GM23338 (cell line): ENCODE measurements around the gene ZNF662. TPM values are rescaled to one million over a fixed set of nuclear protein-coding genes. Genes with fewer than 3 reads are reported as not detected.

Source experiments
- ATAC-seq: fragments of 200-7000 bp; cut with Tn5 transposase; 3 replicates; pipeline ENCODE4 v1.9.1; 2020
- DNase-seq: peaks from one replicate; pipeline ENCODE4 v3.0.0-alpha.2; 2015; ENCODE audit warnings: low spot score
- H2AFZ ChIP-seq: fragments of 200-600 bp; sonication (generic); 2 replicates; pipeline ENCODE4 v1.8.0; 2016; ENCODE audit warnings: antibody characterized with exemption, mild to moderate bottlenecking, moderate library complexity
- H3F3A ChIP-seq: fragments of 200-600 bp; sonication (generic); replicated peaks from 2 replicates; pipeline ENCODE4 v1.8.0; 2017; ENCODE audit warnings: antibody characterized with exemption, mixed run types, low read depth
- H3K27ac ChIP-seq: fragments of 200-600 bp; sonication (generic); 2 replicates; pipeline ENCODE4 v1.6.1; 2016; ENCODE audit warnings: low read depth
- H3K27me3 ChIP-seq: fragments of 200-600 bp; sonication (generic); 2 replicates; pipeline ENCODE4 v1.8.0; 2016; ENCODE audit warnings: mild to moderate bottlenecking, mixed run types, moderate library complexity; ENCODE audit not compliant: insufficient read depth
- H3K36me3 ChIP-seq: fragments of 200-600 bp; sonication (generic); 2 replicates; pipeline ENCODE4 v1.8.0; 2016; ENCODE audit warnings: mild to moderate bottlenecking; ENCODE audit not compliant: insufficient read depth
- H3K4me1 ChIP-seq: fragments of 200-600 bp; sonication (generic); 2 replicates; pipeline ENCODE4 v1.8.0; 2016; ENCODE audit warnings: mild to moderate bottlenecking, moderate library complexity; ENCODE audit not compliant: insufficient read depth
- H3K4me2 ChIP-seq: fragments of 200-600 bp; sonication (generic); 2 replicates; pipeline ENCODE4 v1.7.1; 2017; ENCODE audit warnings: mixed run types
- H3K4me3 ChIP-seq: fragments of 200-600 bp; sonication (generic); 2 replicates; pipeline ENCODE4 v1.6.1; 2016; ENCODE audit warnings: mixed run types
- H3K79me2 ChIP-seq: fragments of 200-600 bp; sonication (generic); replicated peaks from 2 replicates; pipeline ENCODE4 v1.8.0; 2017; ENCODE audit warnings: mild to moderate bottlenecking; ENCODE audit not compliant: insufficient read depth
- H3K9me2 ChIP-seq: fragments of 200-600 bp; sonication (generic); 2 replicates; pipeline ENCODE4 v1.8.0; 2017; ENCODE audit not compliant: insufficient read depth
- H4K20me1 ChIP-seq: fragments of 200-600 bp; sonication (generic); replicated peaks from 2 replicates; pipeline ENCODE4 v1.8.0; 2017; ENCODE audit warnings: mild to moderate bottlenecking; ENCODE audit not compliant: insufficient read depth
- H3K27ac Mint-ChIP-seq: 2 replicates; pipeline ENCODE4 v1.8.0; 2020; ENCODE audit warnings: inconsistent platforms, mild to moderate bottlenecking, moderate library complexity, mixed read lengths
- H3K27me3 Mint-ChIP-seq: 3 replicates; pipeline ENCODE4 v1.8.0; 2022; ENCODE audit warnings: low read depth, mild to moderate bottlenecking, moderate library complexity, mixed read lengths, inconsistent platforms; ENCODE audit not compliant: insufficient read depth, poor library complexity
- H3K36me3 Mint-ChIP-seq: 3 replicates; pipeline ENCODE4 v1.8.0; 2021; ENCODE audit warnings: low read depth, mild to moderate bottlenecking, inconsistent platforms, moderate library complexity, mixed read lengths
- H3K4me1 Mint-ChIP-seq: 3 replicates; pipeline ENCODE4 v1.8.0; 2020; ENCODE audit warnings: mild to moderate bottlenecking, inconsistent platforms, mixed read lengths
- H3K4me3 Mint-ChIP-seq: 3 replicates; pipeline ENCODE4 v1.8.0; 2021; ENCODE audit warnings: moderate library complexity, mild to moderate bottlenecking, inconsistent platforms, mixed read lengths
- H3K9me3 Mint-ChIP-seq: 3 replicates; pipeline ENCODE4 v1.8.0; 2020; ENCODE audit warnings: moderate library complexity, mild to moderate bottlenecking, inconsistent platforms, mixed read lengths
- CREB1 ChIP-seq: fragments of 250-450 bp; sonication (Bioruptor Pico); IDR thresholded peaks from 2 replicates; pipeline ENCODE4 v1.5.0; 2020; ENCODE audit warnings: low read depth, mild to moderate bottlenecking, moderate library complexity
- ZNF114 ChIP-seq: fragments of 250-450 bp; sonication (Bioruptor Pico); IDR thresholded peaks from 2 replicates; pipeline ENCODE4 v1.5.0; 2020; ENCODE audit warnings: mild to moderate bottlenecking, moderate library complexity
- ZNF331 ChIP-seq: fragments of 250-450 bp; sonication (Bioruptor Pico); IDR thresholded peaks from 2 replicates; pipeline ENCODE4 v1.5.0; 2020; ENCODE audit warnings: low read depth, mild to moderate bottlenecking, moderate library complexity
- polyA plus RNA-seq: library from polyadenylated mRNA; unstranded; fragments of >200 nt; fragmentation: Nextera tagmentation; extraction: Ambion mirVana; gene quantifications from 2 replicates; pipeline ENCODE4 v1.2.1, GENCODE V29; 2016
- total RNA-seq: library from RNA; depleted of rRNA; stranded (reverse); fragments of >200 nt; shearing (Covaris generic); gene quantifications from 2 replicates; pipeline ENCODE4 v1.2.3, GENCODE V29; 2014
- TF ChIP-seq, protein P1 (sequence below): fragments of 250-450 bp; sonication (Bioruptor Pico); IDR thresholded peaks from 2 replicates; pipeline ENCODE4 v1.5.0; 2020; ENCODE audit warnings: mild to moderate bottlenecking, moderate library complexity
- TF ChIP-seq, protein P2 (sequence below), 2 experiments: fragments of 200-600 bp in 1 of 2; sonication (generic) in 1 of 2; conservative IDR thresholded peaks; 2 replicates each; pipeline versions ENCODE4 v1.5.1 to v1.6.1; 2016 to 2017; ENCODE audit warnings: antibody characterized with exemption in 2 of 2, low read depth in 2 of 2, mild to moderate bottlenecking in 2 of 2, moderate library complexity in 1 of 2

The ZNF662 gene
- total and polyA plus RNA-seq, 2 experiments from 2014 or later: 0.84 to 1.5 TPM

GRCh38 chr3:42864321-42864950 lies 41.5 kb upstream of the ZNF662 start:
- Histone ChIP-seq H3K9me2 (peaks cover 11% of the 10 kb centered on the region; the same call in 1 of the 2 replicates), H3F3A (no peaks in the 10 kb centered on the region), H3K27ac (no peak overlapping the region), H3K79me2 (no peaks in the 10 kb centered on the region), H3K4me1 (no peaks in the 10 kb centered on the region), H4K20me1 (no peaks in the 10 kb centered on the region), H2AFZ (no peak overlapping the region), H3K36me3 (no peaks in the 10 kb centered on the region), H3K27me3 (no peaks in the 10 kb centered on the region), H3K4me2 (no peak overlapping the region), H3K4me3 (no peak overlapping the region)
- TF ChIP-seq ZNF114 (CRISPR knock-in tag) (no peak), CREB1 (CRISPR knock-in tag) (no peak), ZNF331 (CRISPR knock-in tag) (no peak)
- TF ChIP-seq, protein P1, sequence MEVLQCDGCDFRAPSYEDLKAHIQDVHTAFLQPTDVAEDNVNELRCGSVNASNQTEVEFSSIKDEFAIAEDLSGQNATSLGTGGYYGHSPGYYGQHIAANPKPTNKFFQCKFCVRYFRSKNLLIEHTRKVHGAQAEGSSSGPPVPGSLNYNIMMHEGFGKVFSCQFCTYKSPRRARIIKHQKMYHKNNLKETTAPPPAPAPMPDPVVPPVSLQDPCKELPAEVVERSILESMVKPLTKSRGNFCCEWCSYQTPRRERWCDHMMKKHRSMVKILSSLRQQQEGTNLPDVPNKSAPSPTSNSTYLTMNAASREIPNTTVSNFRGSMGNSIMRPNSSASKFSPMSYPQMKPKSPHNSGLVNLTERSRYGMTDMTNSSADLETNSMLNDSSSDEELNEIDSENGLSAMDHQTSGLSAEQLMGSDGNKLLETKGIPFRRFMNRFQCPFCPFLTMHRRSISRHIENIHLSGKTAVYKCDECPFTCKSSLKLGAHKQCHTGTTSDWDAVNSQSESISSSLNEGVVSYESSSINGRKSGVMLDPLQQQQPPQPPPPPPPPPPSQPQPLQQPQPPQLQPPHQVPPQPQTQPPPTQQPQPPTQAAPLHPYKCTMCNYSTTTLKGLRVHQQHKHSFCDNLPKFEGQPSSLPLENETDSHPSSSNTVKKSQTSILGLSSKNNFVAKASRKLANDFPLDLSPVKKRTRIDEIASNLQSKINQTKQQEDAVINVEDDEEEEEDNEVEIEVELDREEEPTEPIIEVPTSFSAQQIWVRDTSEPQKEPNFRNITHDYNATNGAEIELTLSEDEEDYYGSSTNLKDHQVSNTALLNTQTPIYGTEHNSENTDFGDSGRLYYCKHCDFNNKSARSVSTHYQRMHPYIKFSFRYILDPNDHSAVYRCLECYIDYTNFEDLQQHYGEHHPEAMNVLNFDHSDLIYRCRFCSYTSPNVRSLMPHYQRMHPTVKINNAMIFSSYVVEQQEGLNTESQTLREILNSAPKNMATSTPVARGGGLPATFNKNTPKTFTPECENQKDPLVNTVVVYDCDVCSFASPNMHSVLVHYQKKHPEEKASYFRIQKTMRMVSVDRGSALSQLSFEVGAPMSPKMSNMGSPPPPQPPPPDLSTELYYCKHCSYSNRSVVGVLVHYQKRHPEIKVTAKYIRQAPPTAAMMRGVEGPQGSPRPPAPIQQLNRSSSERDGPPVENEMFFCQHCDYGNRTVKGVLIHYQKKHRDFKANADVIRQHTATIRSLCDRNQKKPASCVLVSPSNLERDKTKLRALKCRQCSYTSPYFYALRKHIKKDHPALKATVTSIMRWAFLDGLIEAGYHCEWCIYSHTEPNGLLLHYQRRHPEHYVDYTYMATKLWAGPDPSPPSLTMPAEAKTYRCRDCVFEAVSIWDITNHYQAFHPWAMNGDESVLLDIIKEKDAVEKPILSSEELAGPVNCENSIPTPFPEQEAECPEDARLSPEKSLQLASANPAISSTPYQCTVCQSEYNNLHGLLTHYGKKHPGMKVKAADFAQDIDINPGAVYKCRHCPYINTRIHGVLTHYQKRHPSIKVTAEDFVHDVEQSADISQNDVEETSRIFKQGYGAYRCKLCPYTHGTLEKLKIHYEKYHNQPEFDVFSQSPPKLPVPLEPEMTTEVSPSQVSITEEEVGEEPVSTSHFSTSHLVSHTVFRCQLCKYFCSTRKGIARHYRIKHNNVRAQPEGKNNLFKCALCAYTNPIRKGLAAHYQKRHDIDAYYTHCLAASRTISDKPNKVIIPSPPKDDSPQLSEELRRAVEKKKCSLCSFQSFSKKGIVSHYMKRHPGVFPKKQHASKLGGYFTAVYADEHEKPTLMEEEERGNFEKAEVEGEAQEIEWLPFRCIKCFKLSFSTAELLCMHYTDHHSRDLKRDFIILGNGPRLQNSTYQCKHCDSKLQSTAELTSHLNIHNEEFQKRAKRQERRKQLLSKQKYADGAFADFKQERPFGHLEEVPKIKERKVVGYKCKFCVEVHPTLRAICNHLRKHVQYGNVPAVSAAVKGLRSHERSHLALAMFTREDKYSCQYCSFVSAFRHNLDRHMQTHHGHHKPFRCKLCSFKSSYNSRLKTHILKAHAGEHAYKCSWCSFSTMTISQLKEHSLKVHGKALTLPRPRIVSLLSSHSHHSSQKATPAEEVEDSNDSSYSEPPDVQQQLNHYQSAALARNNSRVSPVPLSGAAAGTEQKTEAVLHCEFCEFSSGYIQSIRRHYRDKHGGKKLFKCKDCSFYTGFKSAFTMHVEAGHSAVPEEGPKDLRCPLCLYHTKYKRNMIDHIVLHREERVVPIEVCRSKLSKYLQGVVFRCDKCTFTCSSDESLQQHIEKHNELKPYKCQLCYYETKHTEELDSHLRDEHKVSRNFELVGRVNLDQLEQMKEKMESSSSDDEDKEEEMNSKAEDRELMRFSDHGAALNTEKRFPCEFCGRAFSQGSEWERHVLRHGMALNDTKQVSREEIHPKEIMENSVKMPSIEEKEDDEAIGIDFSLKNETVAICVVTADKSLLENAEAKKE (CRISPR knock-in tag): no peak
- TF ChIP-seq, protein P2, sequence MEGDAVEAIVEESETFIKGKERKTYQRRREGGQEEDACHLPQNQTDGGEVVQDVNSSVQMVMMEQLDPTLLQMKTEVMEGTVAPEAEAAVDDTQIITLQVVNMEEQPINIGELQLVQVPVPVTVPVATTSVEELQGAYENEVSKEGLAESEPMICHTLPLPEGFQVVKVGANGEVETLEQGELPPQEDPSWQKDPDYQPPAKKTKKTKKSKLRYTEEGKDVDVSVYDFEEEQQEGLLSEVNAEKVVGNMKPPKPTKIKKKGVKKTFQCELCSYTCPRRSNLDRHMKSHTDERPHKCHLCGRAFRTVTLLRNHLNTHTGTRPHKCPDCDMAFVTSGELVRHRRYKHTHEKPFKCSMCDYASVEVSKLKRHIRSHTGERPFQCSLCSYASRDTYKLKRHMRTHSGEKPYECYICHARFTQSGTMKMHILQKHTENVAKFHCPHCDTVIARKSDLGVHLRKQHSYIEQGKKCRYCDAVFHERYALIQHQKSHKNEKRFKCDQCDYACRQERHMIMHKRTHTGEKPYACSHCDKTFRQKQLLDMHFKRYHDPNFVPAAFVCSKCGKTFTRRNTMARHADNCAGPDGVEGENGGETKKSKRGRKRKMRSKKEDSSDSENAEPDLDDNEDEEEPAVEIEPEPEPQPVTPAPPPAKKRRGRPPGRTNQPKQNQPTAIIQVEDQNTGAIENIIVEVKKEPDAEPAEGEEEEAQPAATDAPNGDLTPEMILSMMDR (conservative IDR thresholded peaks at IDR 0.05; ENCODE audit: low read depth in 2 of 2): no peak
- DNase-seq: no peak
- Mint-ChIP-seq H3K9me3 (no peaks in the 10 kb centered on the region; the same call in 2 of the 3 replicates), H3K27me3 (peaks cover 7% of the 10 kb centered on the region), H3K27ac (no peak overlapping the region), H3K4me1 (no peaks in the 10 kb centered on the region), H3K4me3 (no peak overlapping the region), H3K36me3 (no peaks in the 10 kb centered on the region)
- no peak for ATAC-seq
